MM.1S (cell line): ENCODE data around the gene HRH2.

ENCODE experiments used
- CTCF ChIP-seq: fragments of 300-600 bp; sonication (generic); IDR thresholded peaks from 2 replicates; pipeline ENCODE4 v1.5.1; 2016; ENCODE audit warnings: antibody characterized with exemption, low read length, mixed read lengths
- EZH2 ChIP-seq: fragments of 300-600 bp; sonication (generic); optimal IDR thresholded peaks from 2 replicates; pipeline ENCODE3; 2017; ENCODE audit warnings: low read depth, mild to moderate bottlenecking, antibody characterized with exemption, low read length, mixed read lengths
- EZH2phosphoT487 ChIP-seq: fragments of 300-600 bp; sonication (generic); IDR thresholded peaks from 2 replicates; pipeline ENCODE4 v1.6.1; 2018; ENCODE audit warnings: antibody characterized with exemption, low read length

- TF ChIP-seq CTCF, result peak; percentile 44
- no peak for TF ChIP-seq EZH2phosphoT487
- TF ChIP-seq EZH2, result no peak
Observed at GRCh38 chr5:175700991-175701390, 43.1 kb downstream of the HRH2 start.
